ENCODE measurements around the gene PRKAG1.

The PRKAG1 gene

DNA sequence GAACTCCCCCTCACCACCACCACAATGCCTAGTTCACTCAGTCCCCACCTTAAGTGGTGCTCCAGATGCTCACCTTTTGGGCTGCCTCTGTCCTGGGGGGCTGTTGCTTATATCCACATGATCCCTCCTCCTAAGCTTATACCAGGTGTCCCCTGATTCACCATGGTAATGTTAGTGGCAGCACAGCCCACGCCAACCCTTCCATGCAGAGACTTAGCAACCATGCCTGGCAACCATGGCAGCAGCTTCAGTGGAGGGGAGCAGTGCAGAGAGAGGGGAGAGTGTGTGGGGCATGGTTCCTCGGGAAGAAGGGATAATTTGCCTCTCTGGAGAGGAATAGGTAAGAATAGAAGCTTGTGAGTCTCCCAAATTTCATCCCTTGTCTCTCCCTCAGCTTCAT lies 18.2 kb downstream of the PRKAG1 start:
- no peak for DNase-seq

DNA sequence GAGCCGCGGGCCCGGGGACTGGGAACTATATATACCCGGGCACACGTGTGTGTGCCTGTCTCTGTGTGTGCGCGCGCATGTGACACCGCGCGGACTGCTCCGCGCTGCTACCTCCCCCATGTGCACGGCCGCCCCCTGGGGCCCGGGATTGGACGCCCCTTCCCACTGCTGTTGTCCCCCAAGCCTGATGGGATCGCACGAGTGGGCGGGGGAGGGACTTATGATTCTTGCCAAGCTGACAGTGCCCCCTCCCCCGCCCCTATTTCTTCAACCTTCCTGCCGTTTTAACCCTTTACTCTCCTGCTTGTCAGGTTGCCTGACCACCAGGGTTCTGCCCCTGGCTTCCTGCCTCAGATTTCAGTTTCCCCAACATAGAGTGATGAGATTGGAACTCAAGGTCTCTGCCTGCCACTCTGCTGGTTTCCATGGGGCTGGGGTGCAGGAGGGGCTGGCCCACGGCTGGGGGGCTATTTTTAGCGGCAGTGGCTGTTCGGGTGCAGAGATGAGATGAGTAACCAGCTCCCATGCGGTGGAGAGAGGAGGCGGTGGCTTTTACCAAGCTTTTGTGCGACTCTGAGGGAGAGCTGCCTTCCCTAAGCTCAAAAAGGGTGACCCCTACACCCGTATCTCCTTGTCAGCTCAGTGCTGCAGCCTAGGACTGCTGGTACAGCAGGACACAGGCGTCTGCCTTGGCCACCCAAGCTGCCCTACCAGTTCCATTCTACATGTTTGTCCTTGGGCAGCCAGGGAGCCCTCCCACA lies 19.0 kb downstream of the PRKAG1 start, which contains the start of gene DDN:
TSS of gene DDN (minus strand) at position 5 of the 761 bp plus-strand sequence. CDS start 88 bp downstream, outside the sequence.
- DNase-seq = no peak

GRCh38 chr12:48998497-48999353 lies 19.9 kb downstream of the PRKAG1 start:
- DNase-seq = no peak

GRCh38 chr12:48997719-48998496 lies 20.7 kb downstream of the PRKAG1 start:
- no peak for DNase-seq

GRCh38 chr12:48996794-48997718 lies 21.5 kb downstream of the PRKAG1 start:
- DNase-seq = peak; percentile 34

GRCh38 chr12:48995086-48995879 lies 23.3 kb downstream of the PRKAG1 start:
- peak; percentile 58 for DNase-seq

DNA sequence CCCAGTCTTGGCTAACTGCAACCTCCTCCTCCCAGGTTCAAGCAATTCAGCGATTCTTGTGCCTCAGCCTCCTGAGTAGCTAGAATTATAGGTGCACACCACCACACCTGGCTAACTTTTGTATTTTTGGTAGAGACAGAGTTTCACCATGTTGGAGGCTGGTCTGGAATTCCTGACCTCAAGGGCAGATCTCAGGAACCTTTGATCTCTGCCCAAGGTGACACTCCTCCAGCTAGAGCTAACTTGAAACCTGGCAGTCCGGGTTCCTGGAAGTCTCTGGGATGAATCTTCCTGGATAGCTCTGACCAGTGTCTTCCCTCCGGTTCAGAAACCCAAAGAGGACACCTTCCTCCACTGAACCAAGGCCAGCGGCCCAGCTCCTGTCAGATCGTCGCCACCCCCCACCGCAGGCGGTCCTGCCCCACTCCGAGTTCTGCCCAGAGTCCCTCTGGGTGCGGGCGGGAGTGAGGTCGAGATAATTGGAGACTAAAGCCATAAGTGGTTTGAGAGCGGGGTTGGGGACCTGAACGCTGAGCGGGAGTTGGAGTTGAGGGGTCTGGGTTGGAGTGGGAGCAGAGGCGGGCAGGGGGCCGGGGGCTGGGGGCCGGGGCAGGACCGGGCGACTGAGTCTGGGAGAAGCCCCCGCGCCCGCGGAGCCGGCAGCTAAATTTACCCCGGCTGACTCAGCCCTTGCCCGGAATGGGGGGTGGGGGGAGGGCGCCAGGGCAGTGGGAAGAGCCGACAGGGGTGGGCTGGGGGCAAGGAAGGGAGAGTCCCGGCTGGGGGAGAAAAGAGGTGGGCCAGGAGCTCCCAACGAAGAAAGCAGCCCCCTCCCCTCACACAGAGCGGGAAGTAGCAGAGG lies 24.1 kb downstream of the PRKAG1 start:
- no peak for DNase-seq

- no peak for DNase-seq
Measured at GRCh38 chr12:48993787-48994186, 24.8 kb downstream of the PRKAG1 start.

GRCh38 chr12:48991247-48992050 lies 27.1 kb downstream of the PRKAG1 start:
- no peak for DNase-seq

- DNase-seq = no peak
Measured at GRCh38 chr12:48990552-48990951, 28.0 kb downstream of the PRKAG1 start.

GRCh38 chr12:48988030-48988649 lies 30.4 kb downstream of the PRKAG1 start:
- no peak for DNase-seq

GRCh38 chr12:48986720-48987291 lies 31.8 kb downstream of the PRKAG1 start:
- no peak for DNase-seq

- DNase-seq = no peak
Measured at GRCh38 chr12:48985901-48986300, 32.7 kb downstream of the PRKAG1 start.

DNA sequence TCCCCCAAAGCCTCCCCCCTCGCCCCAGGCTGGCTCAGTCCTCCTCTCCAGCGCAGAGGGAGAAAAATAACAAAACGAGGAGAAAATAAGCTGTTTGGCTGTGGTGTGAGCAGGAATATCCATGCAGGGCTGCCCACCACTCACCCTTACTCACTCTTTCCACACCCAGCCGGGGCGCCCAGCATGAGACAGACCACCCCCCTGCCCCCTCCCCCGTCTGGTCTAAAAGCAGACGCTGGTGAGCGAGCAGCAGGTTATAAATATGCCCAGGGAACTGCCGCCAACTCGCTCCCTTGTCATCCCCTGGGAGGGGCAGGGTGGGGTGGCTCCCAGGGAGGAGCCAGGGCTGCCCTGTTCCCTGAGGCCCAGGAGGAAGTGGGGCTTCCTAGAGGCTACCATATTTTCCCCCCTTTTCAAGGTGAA lies 33.1 kb downstream of the PRKAG1 start:
- no peak for DNase-seq

- DNase-seq = no peak
Measured at GRCh38 chr12:48982397-48983080, 36.0 kb downstream of the PRKAG1 start.

DNA sequence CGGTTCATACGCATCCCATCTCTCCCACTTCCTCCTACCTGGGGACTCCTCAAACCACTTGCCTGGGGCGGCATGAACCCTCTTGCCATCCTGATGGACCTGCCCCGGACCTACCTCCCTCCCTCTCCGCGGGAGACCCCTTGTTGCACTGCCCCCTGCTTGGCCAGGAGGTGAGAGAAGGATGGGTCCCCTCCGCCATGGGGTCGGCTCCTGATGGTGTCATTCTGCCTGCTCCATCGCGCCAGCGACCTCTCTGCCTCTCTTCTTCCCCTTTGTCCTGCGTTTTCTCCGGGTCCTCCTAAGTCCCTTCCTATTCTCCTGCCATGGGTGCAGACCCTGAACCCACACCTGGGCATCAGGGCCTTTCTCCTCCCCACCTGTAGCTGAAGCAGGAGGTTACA lies 36.8 kb downstream of the PRKAG1 start:
- no peak for DNase-seq

GRCh38 chr12:48980953-48981756 lies 37.4 kb downstream of the PRKAG1 start:
- no peak for DNase-seq

Measured in NCI-H187 treated with DMSO at 0.1 percent for 48 hours (cell line).